Lung microvascular endothelial cell (primary cell): ENCODE results near the gene WNT4. TPM values are rescaled to one million over a fixed set of nuclear protein-coding genes. Genes with fewer than 3 reads are reported as not detected.

ENCODE experiments used
- DNase-seq, 2 donors: peaks; one replicate each; pipeline versions ENCODE4 v3.0.0 to v3.0.0-alpha.2; 2010; ENCODE audit warnings: low read depth in 2 of 2
- total RNA-seq: library from RNA; depleted of rRNA; stranded (reverse); fragments of >200 nt; gene quantifications from 2 replicates; pipeline ENCODE4 v1.2.1, GENCODE V29; 2014

Gene WNT4
- total RNA-seq, 1 donor from 2014 or later = 0.40 TPM

DNA sequence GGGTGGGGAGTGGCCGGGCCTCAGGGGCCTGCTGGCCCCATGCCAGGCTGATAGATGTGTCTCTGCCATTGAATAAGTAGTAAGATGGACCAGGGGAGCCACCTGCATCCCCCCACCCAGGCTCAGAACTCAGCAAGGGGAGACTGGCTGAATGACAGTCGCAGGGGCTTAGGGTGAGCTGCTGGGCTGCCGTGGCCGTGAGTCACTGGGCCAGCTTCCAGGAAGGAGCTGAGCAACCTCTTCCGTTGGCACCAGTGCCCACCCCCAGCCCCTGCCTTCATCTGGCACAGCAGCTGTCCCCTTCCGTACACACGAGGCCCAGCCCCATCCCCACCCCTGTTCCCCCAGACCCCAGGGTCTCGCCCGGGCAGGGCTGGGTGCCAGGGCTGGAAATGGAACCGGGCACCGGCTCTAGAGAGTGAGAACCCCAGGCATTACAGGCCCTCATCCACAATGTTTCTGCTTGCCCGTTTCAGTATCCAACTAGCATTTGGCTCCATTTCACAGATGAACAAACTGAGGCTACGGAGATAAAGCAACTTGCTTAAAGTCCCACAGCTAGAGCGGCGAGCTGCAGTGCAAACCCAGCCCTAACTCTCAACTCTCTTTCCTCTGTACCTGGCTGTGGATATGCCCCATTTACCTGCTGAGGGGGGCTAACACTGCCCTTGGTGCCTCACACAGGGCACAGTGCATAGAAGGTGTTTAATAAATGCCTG lies 10.2 kb downstream of the WNT4 start:
- peak; percentile 28 to 77 for DNase-seq

DNA sequence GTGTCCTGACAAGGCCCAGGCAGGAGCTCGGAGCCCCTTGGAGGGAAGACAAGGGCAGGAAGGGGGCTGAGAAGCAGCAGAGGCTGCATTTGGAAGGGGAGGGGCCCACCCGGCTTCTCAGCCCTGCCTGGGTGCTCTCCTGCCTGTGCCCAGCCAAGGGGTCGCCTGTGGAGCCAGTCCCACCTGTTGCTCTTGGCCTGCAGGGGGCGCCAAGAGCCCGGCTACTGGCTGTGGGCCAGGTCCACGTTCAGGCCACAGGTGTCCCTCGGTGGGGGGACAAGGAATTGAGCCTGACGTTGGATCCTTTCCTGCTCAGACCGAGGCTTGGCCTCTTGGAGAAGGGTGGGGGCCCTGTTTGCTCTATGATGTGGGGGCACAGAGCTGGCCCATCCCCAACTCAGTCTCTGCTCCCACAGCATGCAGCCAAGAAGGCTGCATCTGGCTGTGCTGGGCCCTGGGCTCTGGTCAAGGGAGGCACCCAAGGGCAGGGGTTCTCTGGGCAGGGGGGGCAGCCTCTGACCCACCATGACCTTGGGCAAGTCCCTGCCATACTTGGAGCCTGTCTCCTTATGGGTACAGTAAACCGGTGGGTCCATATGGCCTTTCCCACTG lies 10.9 kb downstream of the WNT4 start:
- peak; percentile 34 to 68 for DNase-seq

- DNase-seq = no peak
Observed at GRCh38 chr1:22131062-22131461, 11.8 kb downstream of the WNT4 start.

GRCh38 chr1:22129501-22130117 lies 13.3 kb downstream of the WNT4 start:
- DNase-seq = no peak

- DNase-seq = no peak
Observed at GRCh38 chr1:22128392-22128791, 14.5 kb downstream of the WNT4 start.

- no peak for DNase-seq
Observed at GRCh38 chr1:22127731-22128130, 15.2 kb downstream of the WNT4 start.

DNA sequence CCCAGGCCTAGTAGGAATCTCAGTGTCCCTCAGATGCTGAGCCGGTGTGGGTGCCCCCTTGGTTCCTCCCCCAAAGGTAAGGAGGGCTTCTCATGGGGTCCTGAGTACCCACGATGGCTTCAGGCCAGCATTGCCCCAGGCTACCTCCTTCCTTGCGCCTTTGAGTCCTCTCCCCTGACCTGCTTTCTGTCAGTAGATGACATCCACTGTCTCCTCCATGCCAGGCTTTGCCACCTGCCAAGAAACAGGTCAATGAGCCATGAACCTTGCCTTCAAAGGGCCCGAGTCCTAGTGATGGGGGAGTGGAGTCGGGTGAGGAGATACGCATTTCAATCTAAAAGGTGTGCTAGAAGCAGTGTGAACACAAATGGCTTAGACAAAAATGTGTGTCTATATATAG lies 15.6 kb downstream of the WNT4 start:
- no peak for DNase-seq

DNA sequence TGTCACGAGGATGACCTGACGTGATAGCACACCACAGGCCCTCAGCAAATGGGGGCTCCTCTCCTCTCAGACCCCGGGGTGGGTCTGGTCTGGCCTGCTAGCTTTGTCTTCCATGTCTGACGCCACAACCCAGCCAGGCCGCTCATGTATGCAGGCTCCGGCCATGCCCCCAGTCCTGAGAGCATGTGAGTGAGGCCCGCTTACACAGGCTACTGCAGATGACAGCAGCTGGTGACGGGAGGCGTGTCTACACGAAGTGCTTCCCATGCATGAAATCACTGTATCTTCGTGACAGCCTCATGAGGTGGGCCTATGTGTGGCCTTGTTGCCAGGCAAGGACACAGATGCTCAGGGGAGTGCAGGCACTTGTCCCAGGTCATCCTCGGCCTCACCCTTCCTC lies 16.4 kb downstream of the WNT4 start:
- DNase-seq = no peak

DNA sequence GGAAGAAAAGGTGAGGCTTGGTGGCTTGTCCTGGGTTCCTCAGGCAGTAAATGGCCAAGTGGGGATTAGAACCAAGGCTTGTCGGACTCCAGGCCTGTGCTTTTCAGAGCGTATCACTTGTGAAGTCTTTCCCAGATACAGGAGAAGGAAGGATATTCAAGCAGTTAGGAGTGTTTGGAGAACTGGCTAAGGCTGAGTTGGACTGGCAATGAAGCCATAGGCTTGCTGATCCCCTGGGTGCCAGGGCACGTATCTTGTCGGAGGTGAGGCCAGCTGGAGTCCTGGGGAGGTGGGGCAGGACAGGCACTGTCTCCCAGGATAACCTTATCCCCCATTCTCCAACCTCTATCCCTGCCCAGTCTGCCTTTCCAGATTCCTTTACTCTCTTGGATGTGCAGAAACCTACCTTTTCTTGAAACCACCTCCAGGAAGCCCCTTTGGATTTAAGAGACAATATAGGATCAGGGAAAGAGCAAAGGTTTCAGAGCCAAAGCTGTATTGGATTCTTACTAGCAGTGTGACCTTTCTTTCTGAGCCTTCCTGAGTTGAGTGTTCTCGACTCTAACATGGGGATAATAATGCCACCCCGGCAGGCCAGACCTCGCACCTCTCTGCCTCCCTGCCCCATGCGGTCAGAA lies 18.2 kb downstream of the WNT4 start:
- no peak for DNase-seq

- no peak for DNase-seq
Observed at GRCh38 chr1:22123901-22124404, 18.9 kb downstream of the WNT4 start.

- no peak for DNase-seq
Observed at GRCh38 chr1:22123071-22123390, 19.9 kb downstream of the WNT4 start.

GRCh38 chr1:22122273-22123070 lies 20.4 kb downstream of the WNT4 start:
- no peak for DNase-seq

DNA sequence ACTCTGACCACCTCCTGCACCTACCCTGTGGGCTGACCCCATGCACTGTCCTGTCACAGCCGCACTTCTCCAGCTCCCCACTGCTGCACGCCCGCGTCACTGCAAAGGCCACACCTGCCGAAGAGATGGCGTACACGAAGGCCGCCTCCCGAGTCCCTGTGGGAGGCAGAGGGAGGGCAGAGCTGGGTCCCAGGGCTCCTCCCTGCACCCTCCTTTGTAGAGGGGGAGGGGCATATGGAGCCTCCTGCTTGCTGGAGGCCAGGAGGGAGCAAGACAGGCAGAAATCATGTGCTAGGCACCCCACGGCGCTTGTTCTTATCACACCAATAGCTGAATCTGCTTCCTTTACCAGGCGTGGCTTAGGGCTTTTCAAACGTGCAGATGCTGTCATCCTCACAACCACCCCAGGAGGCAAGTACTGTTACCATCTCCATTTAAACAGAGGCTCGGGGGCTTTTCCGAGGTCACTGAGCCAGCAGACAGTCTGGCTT lies 21.4 kb downstream of the WNT4 start:
- DNase-seq = no peak

- no peak for DNase-seq
Observed at GRCh38 chr1:22120469-22120790, 22.5 kb downstream of the WNT4 start.

DNA sequence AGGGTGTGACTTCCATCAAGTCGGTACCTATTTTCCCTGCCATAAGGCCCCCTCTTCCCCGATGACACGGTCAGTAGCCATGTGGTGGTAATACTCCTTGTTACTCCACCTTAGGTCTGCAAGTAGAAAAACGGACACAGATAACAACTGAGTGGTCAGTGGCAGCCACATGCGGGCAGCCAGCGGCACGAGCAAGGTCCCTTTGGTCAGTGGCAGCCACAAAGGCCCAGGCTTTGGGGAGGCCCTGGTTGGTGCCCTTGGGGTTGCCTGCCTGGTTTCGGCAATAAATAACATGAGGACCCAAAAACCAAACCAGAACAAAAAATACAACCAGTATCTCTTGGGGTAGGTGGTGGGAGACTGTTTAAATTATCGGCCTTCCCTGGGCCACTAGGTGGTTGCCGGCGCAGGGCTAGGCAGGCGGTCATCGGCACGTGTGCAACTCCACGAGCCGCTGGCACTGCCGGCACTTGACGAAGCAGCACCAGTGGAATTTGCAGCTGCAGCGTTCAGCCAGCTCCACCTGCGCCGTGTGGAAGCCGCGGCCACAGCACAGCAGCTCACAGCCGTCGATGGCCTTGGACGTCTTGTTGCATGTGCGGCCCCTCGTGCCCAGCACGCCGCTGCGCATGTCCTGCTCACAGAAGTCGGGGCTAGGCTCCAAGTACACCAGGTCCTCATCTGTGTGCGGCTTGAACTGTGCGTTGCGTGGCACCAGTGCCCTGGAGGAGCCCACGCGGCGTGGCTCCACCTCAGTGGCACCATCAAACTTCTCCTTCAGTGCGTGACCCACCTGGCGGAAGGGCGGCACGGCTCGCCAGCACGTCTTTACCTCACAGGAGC lies 23.1 kb downstream of the WNT4 start:
- DNase-seq = no peak

GRCh38 chr1:22118291-22118992 lies 24.5 kb downstream of the WNT4 start:
- DNase-seq = no peak

DNA sequence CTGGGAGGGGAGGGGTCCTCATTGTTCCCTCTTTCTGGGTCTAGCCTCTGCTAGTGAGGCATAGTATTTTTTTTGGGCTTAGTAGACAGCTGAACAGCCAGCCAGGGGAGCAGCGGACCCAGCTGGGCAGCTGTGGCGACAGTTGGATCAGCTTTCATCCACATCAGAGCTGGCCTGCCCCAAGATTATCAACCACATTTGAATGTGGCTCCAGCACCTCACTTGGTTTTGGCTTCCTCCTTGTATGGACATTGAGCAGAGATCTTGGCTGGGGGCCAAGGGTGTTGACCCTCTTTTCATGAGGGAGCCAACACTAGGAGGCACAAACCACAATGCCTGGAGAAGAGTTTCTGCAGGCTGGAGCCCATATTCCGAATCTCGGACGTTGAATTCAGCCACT lies 25.0 kb downstream of the WNT4 start:
- DNase-seq = no peak

GRCh38 chr1:22117238-22117637 lies 25.7 kb downstream of the WNT4 start:
- DNase-seq = no peak

DNA sequence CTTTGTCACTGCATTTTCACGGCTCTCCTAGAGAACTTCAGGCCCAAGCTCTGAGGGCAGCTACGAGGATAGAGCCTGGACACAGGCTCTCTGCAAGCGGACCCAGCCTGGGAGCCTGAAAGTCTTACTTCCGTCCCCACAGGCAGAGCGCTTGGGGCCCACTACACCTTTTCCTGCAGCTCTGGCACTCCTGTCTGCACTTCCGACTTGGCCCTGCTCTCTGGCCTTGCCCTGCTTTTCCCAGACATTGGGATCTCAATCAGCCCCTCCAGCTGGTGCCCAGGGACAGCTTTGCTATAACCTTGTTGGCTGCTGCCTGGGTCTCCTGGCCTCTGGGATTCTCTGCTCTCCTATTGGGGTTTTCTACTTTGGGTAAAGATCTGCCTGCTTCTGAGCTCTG lies 27.6 kb downstream of the WNT4 start:
- DNase-seq = peak in 1 of 2 donors; percentile 23
